NAMALWA (cell line): ENCODE results near the gene RPGRIP1L.

ENCODE experiments used
- DNase-seq: peaks from one replicate; pipeline ENCODE4 v3.0.0-alpha.2; 2015; ENCODE audit warnings: low spot score

The RPGRIP1L gene

GRCh38 chr16:53651357-53651756 lies 52.3 kb downstream of the RPGRIP1L start:
- DNase-seq: no peak

- DNase-seq: no peak
These were observed 57.2 kb downstream of the RPGRIP1L start for GRCh38 chr16:53646506-53646905.

- DNase-seq: no peak
These were observed 60.2 kb downstream of the RPGRIP1L start for GRCh38 chr16:53643474-53643873.

GRCh38 chr16:53642094-53642493 lies 61.6 kb downstream of the RPGRIP1L start:
- DNase-seq: no peak

- no peak for DNase-seq
These were observed 66.7 kb downstream of the RPGRIP1L start for GRCh38 chr16:53636978-53637377.

- DNase-seq: no peak
These were observed 71.1 kb downstream of the RPGRIP1L start for GRCh38 chr16:53632526-53632925.

GRCh38 chr16:53631236-53632025 lies 72.2 kb downstream of the RPGRIP1L start:
- DNase-seq: no peak

GRCh38 chr16:53629607-53630312 lies 73.9 kb downstream of the RPGRIP1L start:
- no peak for DNase-seq

GRCh38 chr16:53629151-53629550 lies 74.5 kb downstream of the RPGRIP1L start:
- DNase-seq: no peak

- no peak for DNase-seq
These were observed 76.8 kb downstream of the RPGRIP1L start for GRCh38 chr16:53626811-53627210.

- no peak for DNase-seq
These were observed 77.5 kb downstream of the RPGRIP1L start for GRCh38 chr16:53626161-53626560.

GRCh38 chr16:53625221-53625620 lies 78.4 kb downstream of the RPGRIP1L start:
- DNase-seq: no peak

- no peak for DNase-seq
These were observed 81.3 kb downstream of the RPGRIP1L start for GRCh38 chr16:53622315-53622714.

GRCh38 chr16:53620476-53620875 lies 83.2 kb downstream of the RPGRIP1L start:
- DNase-seq: no peak

GRCh38 chr16:53619235-53619634 lies 84.4 kb downstream of the RPGRIP1L start:
- no peak for DNase-seq

- DNase-seq: no peak
These were observed 89.3 kb downstream of the RPGRIP1L start for GRCh38 chr16:53614346-53614745.

- DNase-seq: no peak
These were observed 91.7 kb downstream of the RPGRIP1L start for GRCh38 chr16:53612003-53612402.

GRCh38 chr16:53611179-53611696 lies 92.4 kb downstream of the RPGRIP1L start:
- no peak for DNase-seq

- DNase-seq: no peak
These were observed 94.1 kb downstream of the RPGRIP1L start for GRCh38 chr16:53609536-53609935.

- DNase-seq: no peak
These were observed 95.6 kb downstream of the RPGRIP1L start for GRCh38 chr16:53608094-53608493.

- no peak for DNase-seq
These were observed 97.7 kb downstream of the RPGRIP1L start for GRCh38 chr16:53605831-53606400.

GRCh38 chr16:53605356-53605755 lies 98.3 kb downstream of the RPGRIP1L start:
- DNase-seq: no peak

GRCh38 chr16:53601961-53602360 lies 101.7 kb downstream of the RPGRIP1L start:
- DNase-seq: no peak
